ENCODE measurements around the gene SH2D2A. TPM values are rescaled to one million over a fixed set of nuclear protein-coding genes. Genes with fewer than 3 reads are reported as not detected.
A peak's percentile ranks its signal among the peaks of the same experiment; 100 is the strongest.
"Not testable (repeated sequence)": the region's sequence is repeated elsewhere in the genome, so short reads cannot be mapped to it uniquely, and the experiment has no call there.

Gene SH2D2A
- total RNA-seq, 1 experiment from 2014 or later = 4.0 TPM

DNA sequence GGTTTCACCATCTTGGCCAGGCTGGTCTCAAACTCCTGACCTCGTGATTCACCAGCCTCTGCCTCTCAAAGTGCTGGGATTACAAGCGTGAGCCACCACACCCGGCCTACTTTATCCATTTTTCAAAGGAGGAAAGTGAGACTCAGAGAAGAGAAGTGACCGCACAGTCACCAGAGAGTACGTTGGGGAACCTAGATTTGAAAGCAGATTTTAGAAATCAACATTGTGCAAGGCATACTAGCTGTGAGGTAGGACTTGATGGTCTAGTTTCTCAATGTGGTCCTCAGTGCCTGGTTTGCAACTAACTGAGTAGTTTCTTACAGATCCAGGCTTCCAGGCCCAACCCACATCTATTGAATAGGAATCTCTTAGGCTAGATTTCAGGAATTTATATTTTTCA lies 51.0 kb downstream of the SH2D2A start:
- intact Hi-C loops (cut with micrococcal nuclease; ENCODE audit: unreplicated experiment) = loop anchor here (5.0 kb wide), 1 partner anchor 73 kb away; no protein-coding TSS in a partner anchor
- H2AFZ ChIP-seq = no peak overlapping the region
- peak overlapping the region; percentile 82 for H3K4me2 ChIP-seq
- no peak overlapping the region for H3K27ac ChIP-seq
- H3K4me3 ChIP-seq = peak overlapping the region; percentile 80; the same call in 1 of the 2 replicates
- peaks cover 11% of the 10 kb centered on the region; the same call in 1 of the 2 replicates for H4K20me1 ChIP-seq (ENCODE audit: insufficient read depth)
- CTCF ChIA-PET = no interaction called here
- POLR2A ChIA-PET (ENCODE audit: unreplicated experiment) = no interaction called here
- H3K9me3 ChIP-seq (ENCODE audit: insufficient read depth, low read depth) = no peaks in the 10 kb centered on the region
- no peaks in the 10 kb centered on the region for H3K9me2 ChIP-seq (ENCODE audit: insufficient read depth)
- no peak for DNase-seq
- H3F3A ChIP-seq (ENCODE audit: insufficient read depth, low read depth) = peaks cover 5% of the 10 kb centered on the region
- TF ChIP-seq, protein P1, sequence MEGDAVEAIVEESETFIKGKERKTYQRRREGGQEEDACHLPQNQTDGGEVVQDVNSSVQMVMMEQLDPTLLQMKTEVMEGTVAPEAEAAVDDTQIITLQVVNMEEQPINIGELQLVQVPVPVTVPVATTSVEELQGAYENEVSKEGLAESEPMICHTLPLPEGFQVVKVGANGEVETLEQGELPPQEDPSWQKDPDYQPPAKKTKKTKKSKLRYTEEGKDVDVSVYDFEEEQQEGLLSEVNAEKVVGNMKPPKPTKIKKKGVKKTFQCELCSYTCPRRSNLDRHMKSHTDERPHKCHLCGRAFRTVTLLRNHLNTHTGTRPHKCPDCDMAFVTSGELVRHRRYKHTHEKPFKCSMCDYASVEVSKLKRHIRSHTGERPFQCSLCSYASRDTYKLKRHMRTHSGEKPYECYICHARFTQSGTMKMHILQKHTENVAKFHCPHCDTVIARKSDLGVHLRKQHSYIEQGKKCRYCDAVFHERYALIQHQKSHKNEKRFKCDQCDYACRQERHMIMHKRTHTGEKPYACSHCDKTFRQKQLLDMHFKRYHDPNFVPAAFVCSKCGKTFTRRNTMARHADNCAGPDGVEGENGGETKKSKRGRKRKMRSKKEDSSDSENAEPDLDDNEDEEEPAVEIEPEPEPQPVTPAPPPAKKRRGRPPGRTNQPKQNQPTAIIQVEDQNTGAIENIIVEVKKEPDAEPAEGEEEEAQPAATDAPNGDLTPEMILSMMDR (conservative IDR thresholded peaks at IDR 0.05) = no peak
- TF ChIP-seq EZH2 (IDR thresholded peaks at IDR 0.05; ENCODE audit: low read depth) = no peak
- H3K79me2 ChIP-seq (ENCODE audit: low read depth) = peaks cover 41% of the 10 kb centered on the region
- H3K36me3 ChIP-seq (ENCODE audit: low read depth) = 0 out of 2 replicates have a peak, but pooled peaks cover 8% of the 10 kb centered on the region
- peaks cover 18% of the 10 kb centered on the region for H3K4me1 ChIP-seq (replicated peaks; ENCODE audit: insufficient read depth)
- no TSS peak for BruUV-seq (replicated peaks)
- H3K27me3 ChIP-seq (ENCODE audit: insufficient read depth, low read depth) = no peaks in the 10 kb centered on the region

DNA sequence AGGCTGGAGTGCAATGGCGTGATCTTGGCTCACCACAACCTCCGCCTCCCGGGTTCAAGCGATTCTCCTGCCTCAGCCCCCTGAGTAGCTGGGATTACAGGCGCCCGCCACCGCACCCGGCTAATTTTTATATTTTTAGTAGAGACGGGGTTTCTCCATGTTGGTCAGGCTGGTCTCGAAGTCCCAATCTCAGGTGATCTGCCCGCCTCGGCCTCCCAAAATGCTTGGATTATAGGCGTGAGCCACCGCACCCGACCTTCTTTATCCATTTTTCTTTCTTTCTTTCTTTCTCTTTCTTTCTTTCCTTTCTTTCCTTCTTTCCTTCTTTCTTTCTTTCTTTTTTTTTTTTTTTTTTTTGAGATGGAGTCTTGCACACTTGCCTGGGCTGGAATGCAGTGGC lies 51.5 kb downstream of the SH2D2A start:
- H3K36me3 ChIP-seq (ENCODE audit: low read depth); POLR2A ChIA-PET (ENCODE audit: unreplicated experiment); DNase-seq; H2AFZ ChIP-seq; BruUV-seq (replicated peaks); H3K4me2 ChIP-seq; H3K9me2 ChIP-seq (ENCODE audit: insufficient read depth); H3K27me3 ChIP-seq (ENCODE audit: insufficient read depth, low read depth); H3K27ac ChIP-seq; H3K4me3 ChIP-seq; H3F3A ChIP-seq (ENCODE audit: insufficient read depth, low read depth); H3K9me3 ChIP-seq (ENCODE audit: insufficient read depth, low read depth): not testable (repeated sequence)
- Histone ChIP-seq H4K20me1 (ENCODE audit: insufficient read depth) (peaks cover 11% of the 10 kb centered on the region; the same call in 1 of the 2 replicates), H3K4me1 (replicated peaks; ENCODE audit: insufficient read depth) (peaks cover 18% of the 10 kb centered on the region), H3K79me2 (ENCODE audit: low read depth) (peaks cover 35% of the 10 kb centered on the region)
- CTCF ChIA-PET = interaction anchor here (0.6 kb wide), 1 partner anchor 15 kb away, joined by 4 read pairs; no protein-coding TSS in a partner anchor
- intact Hi-C loops (cut with micrococcal nuclease; ENCODE audit: unreplicated experiment) = loop anchor here (5.0 kb wide), 1 partner anchor 73 kb away; no protein-coding TSS in a partner anchor

DNA sequence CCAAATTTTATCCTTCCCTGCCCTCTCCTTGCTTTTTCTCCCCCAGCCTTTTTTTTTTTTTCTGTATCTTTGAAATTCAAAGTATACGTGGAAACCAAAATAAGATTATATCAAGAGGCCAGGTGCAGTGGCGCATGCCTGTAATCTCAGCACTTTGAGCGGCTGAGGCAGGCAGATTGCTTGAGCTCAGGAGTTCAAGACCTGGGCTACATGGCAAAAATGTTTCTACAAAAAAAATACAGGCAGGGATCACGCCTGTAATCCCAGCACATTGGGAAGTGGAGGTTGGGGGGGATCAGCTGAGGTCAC lies 55.9 kb downstream of the SH2D2A start:
- Histone ChIP-seq H3K36me3 (ENCODE audit: low read depth) (no peaks in the 10 kb centered on the region), H3K4me2 (no peak overlapping the region), H3K9me2 (ENCODE audit: insufficient read depth) (no peaks in the 10 kb centered on the region), H2AFZ (no peak overlapping the region), H3K27me3 (ENCODE audit: insufficient read depth, low read depth) (no peaks in the 10 kb centered on the region), H4K20me1 (ENCODE audit: insufficient read depth) (no peaks in the 10 kb centered on the region), H3K79me2 (ENCODE audit: low read depth) (peaks cover 3% of the 10 kb centered on the region; the same call in 1 of the 2 replicates), H3F3A (ENCODE audit: insufficient read depth, low read depth) (peaks cover 14% of the 10 kb centered on the region), H3K27ac (no peak overlapping the region), H3K9me3 (ENCODE audit: insufficient read depth, low read depth) (no peaks in the 10 kb centered on the region), H3K4me1 (replicated peaks; ENCODE audit: insufficient read depth) (peaks cover 3% of the 10 kb centered on the region), H3K4me3 (no peak overlapping the region)
- TF ChIP-seq, protein P1 (conservative IDR thresholded peaks at IDR 0.05) = no peak
- no peak for TF ChIP-seq EZH2 (IDR thresholded peaks at IDR 0.05; ENCODE audit: low read depth)
- BruUV-seq (replicated peaks) = no TSS peak
- DNase-seq = no peak
- ChIA-PET POLR2A (ENCODE audit: unreplicated experiment) (no interaction called here), CTCF (no interaction called here)
- intact Hi-C loops (cut with micrococcal nuclease; ENCODE audit: unreplicated experiment) = no loop called here

All from PC-9 (cell line).